GM21723 (cell line): ENCODE results near the gene GTPBP4.
"Not testable (repeated sequence)": the region's sequence is repeated elsewhere in the genome, so short reads cannot be mapped to it uniquely, and the experiment has no call there.

Source experiments
- ATAC-seq: cut with Tn5 transposase; IDR thresholded peaks from one replicate; pipeline ENCODE4 v1.9.1; 2021; ENCODE audit warnings: mild to moderate bottlenecking, moderate library complexity; ENCODE audit not compliant: unreplicated experiment

GTPBP4 gene

GRCh38 chr10:1022413-1022812 lies 34.2 kb downstream of the GTPBP4 start:
- no peak for ATAC-seq

GRCh38 chr10:1024103-1024502 lies 35.9 kb downstream of the GTPBP4 start:
- ATAC-seq = no peak

- ATAC-seq = no peak
Measured at GRCh38 chr10:1025683-1026082, 37.4 kb downstream of the GTPBP4 start, which contains the start of gene IDI2. IDI2 (minus strand) TSS chr10:1025859; CDS start chr10:1024723, 1,136 bp downstream.

GRCh38 chr10:1026578-1026977 lies 38.3 kb downstream of the GTPBP4 start:
- ATAC-seq = no peak

GRCh38 chr10:1029838-1030237 lies 41.6 kb downstream of the GTPBP4 start:
- no peak for ATAC-seq

GRCh38 chr10:1033601-1034000 lies 45.4 kb downstream of the GTPBP4 start:
- ATAC-seq = no peak

GRCh38 chr10:1034758-1035157 lies 46.5 kb downstream of the GTPBP4 start:
- ATAC-seq = no peak

- no peak for ATAC-seq
Measured at GRCh38 chr10:1035201-1035600, 47.0 kb downstream of the GTPBP4 start.

- ATAC-seq = peak; percentile 91
Measured at GRCh38 chr10:1036341-1036791, 48.1 kb downstream of the GTPBP4 start.

GRCh38 chr10:1037098-1037497 lies 48.9 kb downstream of the GTPBP4 start:
- ATAC-seq = no peak

- not testable (repeated sequence) for ATAC-seq
Measured at GRCh38 chr10:1038769-1039168, 50.5 kb downstream of the GTPBP4 start.

GRCh38 chr10:1040133-1040532 lies 51.9 kb downstream of the GTPBP4 start:
- no peak for ATAC-seq

- no peak for ATAC-seq
Measured at GRCh38 chr10:1041514-1041913, 53.3 kb downstream of the GTPBP4 start.

GRCh38 chr10:1043532-1043995 lies 55.3 kb downstream of the GTPBP4 start:
- ATAC-seq = peak; percentile 55

- no peak for ATAC-seq
Measured at GRCh38 chr10:1044146-1044545, 55.9 kb downstream of the GTPBP4 start.

- no peak for ATAC-seq
Measured at GRCh38 chr10:1044964-1045363, 56.7 kb downstream of the GTPBP4 start.

GRCh38 chr10:1045415-1045814 lies 57.2 kb downstream of the GTPBP4 start:
- ATAC-seq = no peak

- no peak for ATAC-seq
Measured at GRCh38 chr10:1047937-1048336, 59.7 kb downstream of the GTPBP4 start.

GRCh38 chr10:1048349-1048731 lies 60.1 kb downstream of the GTPBP4 start:
- no peak for ATAC-seq

- ATAC-seq = peak; percentile 82
Measured at GRCh38 chr10:1048732-1049424, 60.6 kb downstream of the GTPBP4 start, which contains the start of gene IDI1. IDI1 (minus strand) TSS chr10:1049119; CDS start chr10:1049003, 116 bp downstream.

GRCh38 chr10:1049425-1049958 lies 61.3 kb downstream of the GTPBP4 start:
- no peak for ATAC-seq

GRCh38 chr10:1050145-1050544 lies 61.9 kb downstream of the GTPBP4 start:
- no peak for ATAC-seq
